Keratinocyte (primary cell): ENCODE measurements around the gene SLC39A10. TPM values are rescaled to one million over a fixed set of nuclear protein-coding genes. Genes with fewer than 3 reads are reported as not detected.

Experiments used
- DNase-seq: peaks from one replicate; pipeline ENCODE4 v3.0.0-alpha.2; 2011; ENCODE audit warnings: low read depth, missing footprints, low spot score
- FAIRE-seq: peaks from 2 replicates; lab custom pipeline; 2011; peaks lifted over from hg19 to GRCh38; lab: Jason Lieb, UNC
- H2AFZ ChIP-seq: 2 replicates; pipeline ENCODE4 v1.6.0; 2012; ENCODE audit warnings: low read length, control low read depth, inconsistent platforms; ENCODE audit not compliant: control insufficient read depth
- H3K27ac ChIP-seq: 2 replicates; pipeline ENCODE4 v1.5.1; 2011; ENCODE audit warnings: low read length; ENCODE audit not compliant: control insufficient read depth, insufficient read depth
- H3K27me3 ChIP-seq: 3 replicates; pipeline ENCODE4 v1.6.0; 2011; ENCODE audit warnings: low read length; ENCODE audit not compliant: control insufficient read depth, insufficient read depth; ENCODE audit errors: extremely low read depth
- H3K36me3 ChIP-seq, 2 experiments: 2 replicates in 1 of 2; 3 replicates in 1 of 2; pipeline ENCODE4 v1.5.1; 2011; ENCODE audit warnings: low read length in 2 of 2, mild to moderate bottlenecking in 1 of 2; ENCODE audit not compliant: control insufficient read depth in 2 of 2, insufficient read depth in 2 of 2; ENCODE audit errors: extremely low read depth in 1 of 2
- H3K4me1 ChIP-seq: 3 replicates; pipeline ENCODE4 v1.5.1; 2011; ENCODE audit warnings: low read length; ENCODE audit not compliant: control insufficient read depth, insufficient read depth; ENCODE audit errors: extremely low read depth
- H3K4me2 ChIP-seq: 3 replicates; pipeline ENCODE4 v1.6.0; 2011; ENCODE audit warnings: low read depth, low read length; ENCODE audit not compliant: control insufficient read depth, insufficient read depth; ENCODE audit errors: extremely low read depth
- H3K4me3 ChIP-seq, 3 experiments: fragments of 200-600 bp in 1 of 3; sonication (generic) in 1 of 3; 2 replicates in 2 of 3; 3 replicates in 1 of 3; pipeline ENCODE4 v1.5.1; 2011 to 2016; ENCODE audit warnings: low read length in 3 of 3, mild to moderate bottlenecking in 3 of 3, control low read depth in 2 of 3, inconsistent platforms in 1 of 3, low read depth in 1 of 3, mixed read lengths in 1 of 3, mixed run types in 1 of 3, moderate library complexity in 1 of 3; ENCODE audit not compliant: control insufficient read depth in 2 of 3, insufficient read depth in 2 of 3; ENCODE audit errors: extremely low read depth in 1 of 3
- H3K79me2 ChIP-seq: 2 replicates; pipeline ENCODE4 v1.6.0; 2012; ENCODE audit warnings: low read length; ENCODE audit not compliant: control insufficient read depth, insufficient read depth
- H3K9ac ChIP-seq: 3 replicates; pipeline ENCODE4 v1.6.0; 2011; ENCODE audit warnings: low read length; ENCODE audit not compliant: control insufficient read depth, insufficient read depth; ENCODE audit errors: extremely low read depth
- H3K9me1 ChIP-seq: 3 replicates; pipeline ENCODE4 v1.6.0; 2011; ENCODE audit warnings: low read length; ENCODE audit not compliant: control insufficient read depth, insufficient read depth; ENCODE audit errors: extremely low read depth
- H3K9me3 ChIP-seq: 2 replicates; pipeline ENCODE4 v1.5.1; 2012; ENCODE audit warnings: low read depth, low read length; ENCODE audit not compliant: control insufficient read depth
- H4K20me1 ChIP-seq: 3 replicates; pipeline ENCODE4 v1.6.0; 2011; ENCODE audit warnings: low read length; ENCODE audit not compliant: control insufficient read depth, insufficient read depth; ENCODE audit errors: extremely low read depth
- EZH2 ChIP-seq: IDR thresholded peaks from one replicate; pipeline ENCODE4 v1.6.1; 2012; ENCODE audit warnings: inconsistent platforms, mild to moderate bottlenecking, low read length, moderate library complexity
- dilution Hi-C: fragments of 300-500 bp; cut with MboI; formaldehyde crosslinking; loops from one replicate; pipeline ENCODE4 v1.7.0; 2020; ENCODE audit warnings: low sequenced_read_pairs; ENCODE audit not compliant: extremely low pct_ligation_motif_present
- polyA plus RNA-seq, 5 experiments: library from polyadenylated mRNA; depleted of rRNA in 3 of 5; stranded (reverse) in 3 of 5; stranded (forward) in 1 of 5; unstranded in 1 of 5; fragments of >200 nt; gene quantifications; 1 replicate in 1 of 5; 2 replicates in 3 of 5; 3 replicates in 1 of 5; pipeline versions ENCODE4 v1.2.1 to v1.2.3, GENCODE V29; 2011 to 2012; ENCODE audit warnings: missing spikeins in 2 of 5, low read depth in 1 of 5, low replicate concordance in 1 of 5
- TF ChIP-seq, protein P1 (sequence below), 3 experiments: IDR thresholded peaks in 1 of 3; conservative IDR thresholded peaks in 1 of 3; optimal IDR thresholded peaks in 1 of 3; 2 replicates in 2 of 3; 3 replicates in 1 of 3; pipeline versions ENCODE3 to v1.5.1; 2011; ENCODE audit warnings: low read length in 3 of 3, mild to moderate bottlenecking in 3 of 3, moderate library complexity in 2 of 3, control low read depth in 1 of 3, inconsistent platforms in 1 of 3; ENCODE audit not compliant: insufficient read depth in 2 of 3; ENCODE audit errors: extremely low read depth in 1 of 3

SLC39A10 gene
- polyA plus RNA-seq, 1 donor (not counting 4 experiments of a cell fraction or from before 2014, with no cell fraction given) = 19.4 TPM

DNA sequence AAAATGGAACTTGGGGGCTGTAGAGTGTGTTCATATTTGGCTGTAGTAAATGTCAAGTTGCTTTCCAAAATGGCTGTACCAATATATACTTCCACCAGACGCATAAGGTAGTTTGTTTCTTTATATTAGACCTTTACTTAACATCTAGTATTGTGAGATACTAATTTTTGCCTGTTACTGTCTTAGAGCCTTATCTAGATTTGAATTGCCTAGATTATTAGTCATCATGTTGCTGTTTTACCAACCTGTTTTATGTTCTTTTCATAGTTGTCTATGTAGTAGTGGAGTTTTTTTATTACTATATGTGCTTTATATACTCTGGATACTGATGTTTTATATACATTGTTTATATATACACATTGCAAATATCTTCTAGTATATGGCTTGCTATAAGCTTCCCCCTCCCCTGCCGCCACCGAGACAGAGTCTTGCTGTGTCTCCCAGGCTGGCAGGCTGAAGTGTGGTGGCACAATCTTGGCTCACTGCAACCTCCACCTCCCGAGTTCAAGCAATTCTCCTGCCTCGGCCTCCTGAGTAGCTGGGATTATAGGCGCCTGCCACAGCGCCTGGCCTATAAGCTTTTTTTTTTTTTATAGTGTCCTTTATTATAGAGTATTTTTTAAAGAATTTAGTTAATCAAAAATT, 18.9 kb downstream of the SLC39A10 start:
- Histone ChIP-seq H3K79me2 (no peaks in the 10 kb centered on the region), H4K20me1 (no peaks in the 10 kb centered on the region), H3K27ac (no peak overlapping the region), H3K9me3 (no peaks in the 10 kb centered on the region), H3K9me1 (no peaks in the 10 kb centered on the region), H3K9ac (no peak overlapping the region), H3K36me3 (peaks cover 0 to 5% of the 10 kb centered on the region in 2 experiments), H3K4me2 (no peak overlapping the region), H3K27me3 (no peaks in the 10 kb centered on the region), H2AFZ (no peak overlapping the region), H3K4me1 (no peaks in the 10 kb centered on the region), H3K4me3 (no peak overlapping the region)
- FAIRE-seq = no peak
- dilution Hi-C loops = no loop called here
- TF ChIP-seq, protein P1, sequence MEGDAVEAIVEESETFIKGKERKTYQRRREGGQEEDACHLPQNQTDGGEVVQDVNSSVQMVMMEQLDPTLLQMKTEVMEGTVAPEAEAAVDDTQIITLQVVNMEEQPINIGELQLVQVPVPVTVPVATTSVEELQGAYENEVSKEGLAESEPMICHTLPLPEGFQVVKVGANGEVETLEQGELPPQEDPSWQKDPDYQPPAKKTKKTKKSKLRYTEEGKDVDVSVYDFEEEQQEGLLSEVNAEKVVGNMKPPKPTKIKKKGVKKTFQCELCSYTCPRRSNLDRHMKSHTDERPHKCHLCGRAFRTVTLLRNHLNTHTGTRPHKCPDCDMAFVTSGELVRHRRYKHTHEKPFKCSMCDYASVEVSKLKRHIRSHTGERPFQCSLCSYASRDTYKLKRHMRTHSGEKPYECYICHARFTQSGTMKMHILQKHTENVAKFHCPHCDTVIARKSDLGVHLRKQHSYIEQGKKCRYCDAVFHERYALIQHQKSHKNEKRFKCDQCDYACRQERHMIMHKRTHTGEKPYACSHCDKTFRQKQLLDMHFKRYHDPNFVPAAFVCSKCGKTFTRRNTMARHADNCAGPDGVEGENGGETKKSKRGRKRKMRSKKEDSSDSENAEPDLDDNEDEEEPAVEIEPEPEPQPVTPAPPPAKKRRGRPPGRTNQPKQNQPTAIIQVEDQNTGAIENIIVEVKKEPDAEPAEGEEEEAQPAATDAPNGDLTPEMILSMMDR (optimal IDR thresholded peaks at IDR 0.05 in 1 of 3, IDR thresholded peaks at IDR 0.05 in 1 of 3, conservative IDR thresholded peaks at IDR 0.05 in 1 of 3; ENCODE audit: extremely low read depth in 1 of 3, insufficient read depth in 2 of 3, low read length in 3 of 3) = no peak
- no peak for TF ChIP-seq EZH2
- DNase-seq = no peak

DNA sequence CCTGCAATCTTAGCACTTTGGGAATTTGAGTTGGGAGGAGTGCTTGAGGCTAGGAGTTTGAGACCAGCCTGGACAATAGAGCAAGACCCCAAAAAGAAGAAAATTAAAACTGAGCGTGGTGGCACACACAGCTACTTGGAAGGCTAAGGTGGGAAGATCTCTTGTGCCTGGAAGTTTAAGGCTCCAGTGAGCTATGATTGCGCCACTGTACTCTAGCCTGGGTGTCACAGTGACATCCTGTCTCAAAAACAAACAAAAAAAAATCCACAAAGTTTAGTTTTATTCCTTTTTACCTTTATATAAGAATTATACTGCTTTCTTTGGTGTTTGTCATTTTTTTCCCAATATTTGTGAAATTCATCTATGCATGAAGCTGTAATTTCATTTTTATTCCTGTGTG, 20.3 kb downstream of the SLC39A10 start:
- no peak overlapping the region for H3K4me3 ChIP-seq
- H3K27me3 ChIP-seq = no peaks in the 10 kb centered on the region
- TF ChIP-seq, protein P1 (optimal IDR thresholded peaks at IDR 0.05 in 1 of 3, IDR thresholded peaks at IDR 0.05 in 1 of 3, conservative IDR thresholded peaks at IDR 0.05 in 1 of 3; ENCODE audit: extremely low read depth in 1 of 3, insufficient read depth in 2 of 3, low read length in 3 of 3) = no peak
- no peak for TF ChIP-seq EZH2
- H3K9me3 ChIP-seq = no peaks in the 10 kb centered on the region
- dilution Hi-C loops = no loop called here
- DNase-seq (no peak), FAIRE-seq (no peak)
- no peak overlapping the region for H3K27ac ChIP-seq
- H3K9ac ChIP-seq = no peak overlapping the region
- H3K4me1 ChIP-seq = no peaks in the 10 kb centered on the region
- no peaks in the 10 kb centered on the region for H3K79me2 ChIP-seq
- no peak overlapping the region for H3K4me2 ChIP-seq
- H3K36me3 ChIP-seq = peaks cover 0 to 6% of the 10 kb centered on the region in 2 experiments
- no peaks in the 10 kb centered on the region for H4K20me1 ChIP-seq
- H3K9me1 ChIP-seq = no peaks in the 10 kb centered on the region
- no peak overlapping the region for H2AFZ ChIP-seq
